K562 (cell line): ENCODE data around the gene PRR23E. TPM values are rescaled to one million over a fixed set of nuclear protein-coding genes. Genes with fewer than 3 reads are reported as not detected.

Source experiments
- ATAC-seq: fragments of 200-7000 bp; cut with Tn5 transposase; 3 replicates; pipeline ENCODE4 v1.9.1; 2020; ENCODE audit warnings: moderate library complexity
- BruUV-seq: library from RNA; stranded (reverse); fragments of 400-500 nt; replicated peaks from 2 replicates; lab custom pipeline; 2021; lab: Mats Ljungman, UMichigan
- CTCF ChIA-PET: fragments of 300-600 bp; formaldehyde crosslinking; extraction: SDS; loops from one replicate; lab custom pipeline; 2021; ENCODE audit warnings: low intra/inter-chr PET ratio; lab: Yijun Ruan, JAX
- POLR2A ChIA-PET: fragments of 300-600, 350-650 bp; sonication (Branson Sonifier 250); formaldehyde crosslinking; extraction: SDS; loops from one replicate; lab custom pipeline; 2021; ENCODE audit warnings: antibody characterized with exemption, inconsistent platforms; lab: Yijun Ruan, JAX
- DNase-seq, 4 experiments: peaks; one replicate each; pipeline versions ENCODE4 v3.0.0 to v3.0.0-alpha.2; 2011 to 2018; ENCODE audit warnings: low spot score in 3 of 4, mixed read lengths in 3 of 4; ENCODE audit errors: extremely low read depth in 1 of 4
- FAIRE-seq: peaks from 2 replicates; lab custom pipeline; 2011; peaks lifted over from hg19 to GRCh38; lab: Jason Lieb, UNC
- H2AFZ ChIP-seq: 2 replicates; pipeline ENCODE4 v1.6.0; 2011; ENCODE audit warnings: low read depth, low read length, control low read depth, inconsistent platforms
- H3K27ac ChIP-seq: fragments of 200-600 bp; 3 replicates; pipeline ENCODE4 v1.8.0; 2011; ENCODE audit warnings: low read depth, mild to moderate bottlenecking, control low read depth, inconsistent platforms, low read length, moderate library complexity, mixed read lengths; ENCODE audit errors: extremely low read depth
- H3K27me3 ChIP-seq, 2 experiments: fragments of 300-600 bp in 1 of 2; 2 replicates in 1 of 2; 3 replicates in 1 of 2; pipeline versions ENCODE4 v1.6.0 to v1.8.0; 2011; ENCODE audit warnings: inconsistent platforms in 2 of 2, low read length in 2 of 2, mild to moderate bottlenecking in 1 of 2, mixed read lengths in 1 of 2, moderate library complexity in 1 of 2; ENCODE audit not compliant: control insufficient read depth in 2 of 2, insufficient read depth in 2 of 2
- H3K36me3 ChIP-seq: fragments of 300-600 bp; 3 replicates; pipeline ENCODE4 v1.8.0; 2011; ENCODE audit warnings: mild to moderate bottlenecking, low read length, inconsistent platforms; ENCODE audit not compliant: control insufficient read depth, insufficient read depth
- H3K4me1 ChIP-seq, 2 experiments: fragments of 200-600 bp in 1 of 2; replicated peaks in 1 of 2; 2 replicates in 1 of 2; 3 replicates in 1 of 2; pipeline versions ENCODE4 v1.5.1 to v1.8.0; 2011; ENCODE audit warnings: inconsistent platforms in 2 of 2, low read length in 2 of 2, mild to moderate bottlenecking in 1 of 2, mixed read lengths in 1 of 2, moderate library complexity in 1 of 2; ENCODE audit not compliant: control insufficient read depth in 2 of 2, insufficient read depth in 2 of 2
- H3K4me2 ChIP-seq: 2 replicates; pipeline ENCODE4 v1.6.1; 2011; ENCODE audit warnings: low read length, control low read depth, inconsistent platforms, mixed read lengths; ENCODE audit not compliant: insufficient read depth
- H3K4me3 ChIP-seq: fragments of 200-600 bp; sonication (generic), shearing (Covaris generic); 2 replicates; pipeline ENCODE4 v1.5.1; 2016; ENCODE audit warnings: control low read depth, inconsistent platforms
- H3K79me2 ChIP-seq: fragments of 200-600 bp; 3 replicates; pipeline ENCODE4 v1.8.0; 2011; ENCODE audit warnings: low read length, inconsistent platforms; ENCODE audit not compliant: control insufficient read depth, insufficient read depth
- H3K9ac ChIP-seq, 2 experiments: 2 replicates each; pipeline versions ENCODE4 v1.6.0 to v1.6.1; 2011; ENCODE audit warnings: low read depth in 2 of 2, low read length in 2 of 2, control low read depth in 1 of 2, inconsistent platforms in 1 of 2, mild to moderate bottlenecking in 1 of 2, mixed read lengths in 1 of 2; ENCODE audit not compliant: insufficient read depth in 1 of 2
- H3K9me1 ChIP-seq: one replicate; pipeline ENCODE4 v1.6.0; 2011; ENCODE audit warnings: inconsistent platforms, mild to moderate bottlenecking, low read length, moderate library complexity; ENCODE audit not compliant: control insufficient read depth, insufficient read depth
- H3K9me3 ChIP-seq: replicated peaks from 2 replicates; pipeline ENCODE4 v1.5.1; 2011; ENCODE audit warnings: low read depth, low read length, inconsistent platforms; ENCODE audit not compliant: control insufficient read depth, insufficient read depth
- H4K20me1 ChIP-seq: replicated peaks from 2 replicates; pipeline ENCODE4 v1.6.1; 2011; ENCODE audit warnings: low read length, inconsistent platforms, mixed read lengths; ENCODE audit not compliant: control insufficient read depth, insufficient read depth
- CHD1 ChIP-seq: fragments of 200-600 bp; sonication (generic); IDR thresholded peaks from one replicate; pipeline ENCODE4 v1.6.1; 2012; ENCODE audit warnings: mild to moderate bottlenecking, moderate library complexity, low read length, inconsistent platforms
- DDX20 ChIP-seq: fragments of 450-650 bp; IDR thresholded peaks from 2 replicates; pipeline ENCODE4 v1.6.1; 2016; ENCODE audit warnings: missing genetic modification characterization, low read depth, mild to moderate bottlenecking, missing compliant biosample characterization, moderate library complexity
- HNRNPUL1 ChIP-seq: fragments of 200-400 bp; formaldehyde crosslinking; IDR thresholded peaks from 2 replicates; pipeline ENCODE4 v1.6.1; 2017; ENCODE audit warnings: low read length
- MCM7 ChIP-seq, 2 experiments: fragments of 450-650 bp; IDR thresholded peaks; 2 replicates each; pipeline ENCODE4 v1.6.1; 2016 to 2018
- MTA3 ChIP-seq: fragments of 450-650 bp; formaldehyde crosslinking; IDR thresholded peaks from 2 replicates; pipeline ENCODE4 v1.6.1; 2017; ENCODE audit warnings: mild to moderate bottlenecking, borderline replicate concordance
- NCOA2 ChIP-seq, 2 experiments: fragments of 450-650 bp; IDR thresholded peaks; 2 replicates each; pipeline ENCODE4 v1.6.1; 2018; ENCODE audit warnings: mild to moderate bottlenecking in 2 of 2, moderate library complexity in 1 of 2; ENCODE audit not compliant: partially characterized antibody in 2 of 2
- NCOA6 ChIP-seq: fragments of 450-650 bp; IDR thresholded peaks from 2 replicates; pipeline ENCODE4 v1.6.1; 2017; ENCODE audit warnings: mild to moderate bottlenecking
- PHB2 ChIP-seq: fragments of 450-650 bp; IDR thresholded peaks from 2 replicates; pipeline ENCODE4 v1.6.1; 2017; ENCODE audit warnings: low read depth
- RAD21 ChIP-seq, 2 experiments: fragments of 250-450 bp in 1 of 2; fragments of 450-650 bp in 1 of 2; sonication (Bioruptor Pico) in 1 of 2; formaldehyde crosslinking in 1 of 2; IDR thresholded peaks in 1 of 2; conservative IDR thresholded peaks in 1 of 2; 2 replicates each; pipeline versions ENCODE4 v1.4.0 to v1.8.0; 2020 to 2022; ENCODE audit warnings: mild to moderate bottlenecking in 2 of 2, moderate library complexity in 1 of 2
- ZNF780A ChIP-seq: fragments of 250-450 bp; sonication (Bioruptor Pico); IDR thresholded peaks from 2 replicates; pipeline ENCODE4 v1.5.0; 2021; ENCODE audit warnings: mild to moderate bottlenecking
- ZSCAN29 ChIP-seq: fragments of 450-650 bp; IDR thresholded peaks from 2 replicates; pipeline ENCODE4 v1.6.1; 2017
- WGBS: fragments of 100-300 bp; shearing (Covaris generic); methylation state at CpG from one replicate; pipeline ENCODE4 v1.1.6; 2016; ENCODE audit warnings: low coverage, mixed read lengths; ENCODE audit not compliant: insufficient coverage; ENCODE audit errors: missing lambda C conversion rate; 5-methylcytosine and 5-hydroxymethylcytosine counted together
- in situ Hi-C: fragments of 300-500 bp; cut with MboI; formaldehyde crosslinking; loops from 4 replicates; pipeline ENCODE4 v1.15.0; 2018; ENCODE audit warnings: inconsistent platforms, mixed read lengths
- intact Hi-C: fragments of 100-400 bp; cut with micrococcal nuclease; formaldehyde crosslinking; loops from 2 replicates; pipeline ENCODE4 v1.14.2; 2022
- polyA plus RNA-seq, 8 experiments: library from polyadenylated mRNA; depleted of rRNA in 4 of 8; stranded (reverse) in 5 of 8; unstranded in 3 of 8; fragments of >200 nt; fragmentation: Nextera tagmentation in 2 of 8; fragmentation: Illumina TruSeq in 1 of 8; extraction: Ambion mirVana in 2 of 8; extraction: Trizol in 1 of 8; gene quantifications; 2 replicates each; pipeline versions ENCODE4 v1.2.1 to v1.2.3, GENCODE V29; 2011 to 2014; ENCODE audit warnings: inconsistent platforms in 1 of 8, missing spikeins in 1 of 8
- total RNA-seq, 7 experiments: library from RNA; depleted of rRNA in 6 of 7; stranded (reverse); fragments of >200 nt in 6 of 7; fragmentation: Illumina TruSeq in 2 of 7; extraction: Trizol in 2 of 7; gene quantifications; 2 replicates each; pipeline versions ENCODE4 v1.2.1 to v1.2.3, GENCODE V29; 2011 to 2021; ENCODE audit warnings: low replicate concordance in 1 of 7
- TF ChIP-seq, protein P1 (sequence below): fragments of 250-450 bp; sonication (Bioruptor Pico); IDR thresholded peaks from 2 replicates; pipeline ENCODE4 v1.5.0; 2022; ENCODE audit warnings: mild to moderate bottlenecking
- TF ChIP-seq, protein P2 (sequence below), 2 experiments: fragments of 450-650 bp; IDR thresholded peaks; 2 replicates each; pipeline ENCODE4 v1.6.1; 2018; ENCODE audit warnings: mild to moderate bottlenecking in 2 of 2, low read depth in 1 of 2; ENCODE audit not compliant: partially characterized antibody in 2 of 2

PRR23E gene
- total and polyA plus RNA-seq, 9 of the 15 experiments (the other 6 are each of a cell fraction or from before 2014, with no cell fraction given), result not detected

DNA sequence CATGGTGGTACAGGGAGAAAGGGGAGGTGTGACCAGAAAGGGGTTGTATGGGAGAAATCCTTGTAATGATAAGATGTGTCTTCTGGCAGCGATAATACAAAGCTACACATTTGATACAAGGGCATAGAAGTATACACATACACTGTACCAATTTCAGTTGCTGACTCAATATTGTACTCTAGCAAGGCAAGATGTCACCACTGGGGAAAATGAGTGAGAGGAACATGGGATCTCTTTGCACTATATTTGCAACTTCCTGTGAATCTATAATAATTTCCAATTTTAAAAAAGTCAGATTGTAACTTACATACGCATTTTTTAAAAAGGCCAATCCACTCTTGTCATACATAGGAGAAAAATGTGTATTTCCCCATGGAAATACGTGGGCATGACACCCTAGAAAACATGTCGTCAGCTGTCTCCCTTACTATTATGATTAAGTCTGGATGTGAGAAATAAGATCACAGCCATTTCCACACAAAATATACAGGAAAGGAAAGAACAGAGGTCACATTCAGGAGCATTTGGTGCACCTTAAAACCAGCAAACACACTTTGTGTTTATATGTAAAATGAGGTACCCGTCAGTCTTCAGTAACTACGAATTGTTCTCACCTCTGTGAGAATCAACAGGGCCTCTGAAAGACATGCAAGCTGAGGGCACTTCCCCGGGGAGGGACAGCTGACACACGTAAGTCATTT, 22.9 kb downstream of the PRR23E start (continued):
- TF ChIP-seq, protein P1, sequence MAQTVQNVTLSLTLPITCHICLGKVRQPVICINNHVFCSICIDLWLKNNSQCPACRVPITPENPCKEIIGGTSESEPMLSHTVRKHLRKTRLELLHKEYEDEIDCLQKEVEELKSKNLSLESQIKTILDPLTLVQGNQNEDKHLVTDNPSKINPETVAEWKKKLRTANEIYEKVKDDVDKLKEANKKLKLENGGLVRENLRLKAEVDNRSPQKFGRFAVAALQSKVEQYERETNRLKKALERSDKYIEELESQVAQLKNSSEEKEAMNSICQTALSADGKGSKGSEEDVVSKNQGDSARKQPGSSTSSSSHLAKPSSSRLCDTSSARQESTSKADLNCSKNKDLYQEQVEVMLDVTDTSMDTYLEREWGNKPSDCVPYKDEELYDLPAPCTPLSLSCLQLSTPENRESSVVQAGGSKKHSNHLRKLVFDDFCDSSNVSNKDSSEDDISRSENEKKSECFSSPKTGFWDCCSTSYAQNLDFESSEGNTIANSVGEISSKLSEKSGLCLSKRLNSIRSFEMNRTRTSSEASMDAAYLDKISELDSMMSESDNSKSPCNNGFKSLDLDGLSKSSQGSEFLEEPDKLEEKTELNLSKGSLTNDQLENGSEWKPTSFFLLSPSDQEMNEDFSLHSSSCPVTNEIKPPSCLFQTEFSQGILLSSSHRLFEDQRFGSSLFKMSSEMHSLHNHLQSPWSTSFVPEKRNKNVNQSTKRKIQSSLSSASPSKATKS (CRISPR knock-in tag), result no peak
- TF ChIP-seq ZNF780A (CRISPR knock-in tag), result no peak

DNA sequence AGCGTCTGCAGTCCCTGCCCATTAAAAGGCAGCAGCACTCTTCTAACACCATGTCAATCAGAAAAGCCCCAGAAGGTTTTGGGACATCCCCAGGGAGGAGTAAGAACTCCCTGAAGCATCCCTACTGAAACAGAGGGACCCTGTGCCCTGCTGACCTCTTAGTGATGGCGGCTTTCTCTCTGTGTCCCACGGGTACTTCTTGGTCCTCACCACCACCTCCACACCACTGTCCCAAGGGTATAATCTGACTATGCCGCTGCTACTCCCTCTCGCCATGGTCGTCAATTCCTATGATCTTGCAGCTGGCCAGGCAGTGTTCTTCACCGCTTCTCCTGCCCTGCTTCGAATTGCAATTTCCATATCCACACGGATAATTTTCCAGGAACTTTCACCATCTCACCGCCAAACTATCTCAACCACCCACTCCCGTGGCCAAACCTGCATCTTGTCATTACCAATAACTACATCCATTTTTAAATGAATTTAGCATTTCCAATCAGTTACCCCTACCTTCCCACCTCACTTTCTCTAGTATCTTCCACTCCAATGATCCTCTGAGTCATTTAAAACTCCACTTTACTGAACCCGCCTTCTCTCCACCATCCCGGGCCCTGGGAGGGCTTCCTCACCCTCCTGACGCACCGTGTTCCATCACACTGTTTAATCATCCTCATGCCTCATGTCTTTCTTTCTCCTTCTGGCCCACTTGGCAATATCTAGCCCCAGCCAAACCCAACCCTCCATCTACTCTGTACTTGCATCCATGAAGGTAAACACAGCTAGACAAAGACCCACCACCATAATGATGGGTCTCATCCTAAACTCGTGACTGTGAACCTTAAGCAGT, 23.7 kb downstream of the PRR23E start:
- H3K4me3 ChIP-seq, result no peak overlapping the region
- BruUV-seq, result no TSS peak
- H3K27ac ChIP-seq, result no peak overlapping the region
- H3K9ac ChIP-seq, result no peak overlapping the region
- DNase-seq, result no peak
- FAIRE-seq, result no peak
- H4K20me1 ChIP-seq, result no peaks in the 10 kb centered on the region
- no peaks in the 10 kb centered on the region for H3K4me1 ChIP-seq
- POLR2A ChIA-PET, result interaction anchor here (0.7 kb wide), 1 partner anchor 203 kb away, joined by 3 read pairs; no protein-coding TSS in a partner anchor
- intact Hi-C loops, result no loop called here
- ATAC-seq, result no peak
- peaks cover 3 to 23% of the 10 kb centered on the region in 2 experiments; a peak in 3 of 5 replicates for H3K27me3 ChIP-seq
- H2AFZ ChIP-seq, result no peak overlapping the region
- H3K36me3 ChIP-seq, result no peaks in the 10 kb centered on the region
- CTCF ChIA-PET, result no interaction called here
- H3K9me3 ChIP-seq, result no peaks in the 10 kb centered on the region
- in situ Hi-C loops, result no loop called here
- no peak overlapping the region for H3K4me2 ChIP-seq
- no peaks in the 10 kb centered on the region for H3K79me2 ChIP-seq
- H3K9me1 ChIP-seq, result no peaks in the 10 kb centered on the region
- WGBS, result 3% methylated on average over 13 of the region's 16 CpGs
- TF ChIP-seq MCM7 (IDR thresholded peaks at IDR 0.05) (no peak), PHB2 (no peak), RAD21 (CRISPR knock-in tag; conservative IDR thresholded peaks at IDR 0.05 in 1 of 2, IDR thresholded peaks at IDR 0.05 in 1 of 2) (no peak), CHD1 (no peak), DDX20 (tag) (no peak), ZSCAN29 (no peak), NCOA2 (IDR thresholded peaks at IDR 0.05; ENCODE audit: partially characterized antibody in 2 of 2) (no peak), NCOA6 (no peak), MTA3 (no peak), HNRNPUL1 (no peak)
- TF ChIP-seq, protein P2, sequence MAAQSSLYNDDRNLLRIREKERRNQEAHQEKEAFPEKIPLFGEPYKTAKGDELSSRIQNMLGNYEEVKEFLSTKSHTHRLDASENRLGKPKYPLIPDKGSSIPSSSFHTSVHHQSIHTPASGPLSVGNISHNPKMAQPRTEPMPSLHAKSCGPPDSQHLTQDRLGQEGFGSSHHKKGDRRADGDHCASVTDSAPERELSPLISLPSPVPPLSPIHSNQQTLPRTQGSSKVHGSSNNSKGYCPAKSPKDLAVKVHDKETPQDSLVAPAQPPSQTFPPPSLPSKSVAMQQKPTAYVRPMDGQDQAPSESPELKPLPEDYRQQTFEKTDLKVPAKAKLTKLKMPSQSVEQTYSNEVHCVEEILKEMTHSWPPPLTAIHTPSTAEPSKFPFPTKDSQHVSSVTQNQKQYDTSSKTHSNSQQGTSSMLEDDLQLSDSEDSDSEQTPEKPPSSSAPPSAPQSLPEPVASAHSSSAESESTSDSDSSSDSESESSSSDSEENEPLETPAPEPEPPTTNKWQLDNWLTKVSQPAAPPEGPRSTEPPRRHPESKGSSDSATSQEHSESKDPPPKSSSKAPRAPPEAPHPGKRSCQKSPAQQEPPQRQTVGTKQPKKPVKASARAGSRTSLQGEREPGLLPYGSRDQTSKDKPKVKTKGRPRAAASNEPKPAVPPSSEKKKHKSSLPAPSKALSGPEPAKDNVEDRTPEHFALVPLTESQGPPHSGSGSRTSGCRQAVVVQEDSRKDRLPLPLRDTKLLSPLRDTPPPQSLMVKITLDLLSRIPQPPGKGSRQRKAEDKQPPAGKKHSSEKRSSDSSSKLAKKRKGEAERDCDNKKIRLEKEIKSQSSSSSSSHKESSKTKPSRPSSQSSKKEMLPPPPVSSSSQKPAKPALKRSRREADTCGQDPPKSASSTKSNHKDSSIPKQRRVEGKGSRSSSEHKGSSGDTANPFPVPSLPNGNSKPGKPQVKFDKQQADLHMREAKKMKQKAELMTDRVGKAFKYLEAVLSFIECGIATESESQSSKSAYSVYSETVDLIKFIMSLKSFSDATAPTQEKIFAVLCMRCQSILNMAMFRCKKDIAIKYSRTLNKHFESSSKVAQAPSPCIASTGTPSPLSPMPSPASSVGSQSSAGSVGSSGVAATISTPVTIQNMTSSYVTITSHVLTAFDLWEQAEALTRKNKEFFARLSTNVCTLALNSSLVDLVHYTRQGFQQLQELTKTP (IDR thresholded peaks at IDR 0.05; ENCODE audit: low read depth in 1 of 2, partially characterized antibody in 2 of 2), result no peak
